ENCODE results near the gene LANCL3.

DNA sequence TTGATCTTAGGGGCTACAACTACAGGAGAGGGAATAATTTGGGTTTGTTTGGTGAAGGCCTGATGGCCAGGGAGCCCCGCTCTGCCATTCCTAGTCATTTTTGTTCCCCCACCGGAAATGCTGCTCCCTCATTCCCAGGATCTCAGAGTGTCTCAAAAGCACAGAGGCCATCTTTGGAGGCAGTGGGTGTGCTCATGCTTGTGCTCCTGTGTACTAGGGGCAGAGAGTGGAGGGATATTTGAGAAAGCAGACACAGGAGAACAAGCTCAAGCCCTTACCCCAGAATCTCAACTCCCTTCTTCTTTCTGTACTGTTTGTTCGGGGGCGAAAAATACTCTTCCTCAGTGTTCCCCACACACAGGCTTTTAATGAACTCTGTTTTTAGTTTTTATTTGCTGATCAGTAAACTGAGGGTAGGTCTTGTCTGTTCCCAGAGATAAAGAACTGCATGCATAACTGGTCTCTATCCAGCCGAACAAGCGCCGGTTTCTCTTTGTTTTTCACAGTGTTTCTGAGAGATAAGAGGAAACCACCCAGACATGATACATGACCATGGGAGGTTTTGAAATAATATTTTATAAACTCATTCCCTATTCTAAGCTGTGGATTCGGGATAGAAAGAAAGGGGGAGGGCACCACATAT, 81.2 kb downstream of the LANCL3 start:
- TF ChIP-seq POLR2A (IDR thresholded peaks at IDR 0.05) = no peak
- TF ChIP-seq EP300 (IDR thresholded peaks at IDR 0.05) = no peak
- TF ChIP-seq, protein P1, sequence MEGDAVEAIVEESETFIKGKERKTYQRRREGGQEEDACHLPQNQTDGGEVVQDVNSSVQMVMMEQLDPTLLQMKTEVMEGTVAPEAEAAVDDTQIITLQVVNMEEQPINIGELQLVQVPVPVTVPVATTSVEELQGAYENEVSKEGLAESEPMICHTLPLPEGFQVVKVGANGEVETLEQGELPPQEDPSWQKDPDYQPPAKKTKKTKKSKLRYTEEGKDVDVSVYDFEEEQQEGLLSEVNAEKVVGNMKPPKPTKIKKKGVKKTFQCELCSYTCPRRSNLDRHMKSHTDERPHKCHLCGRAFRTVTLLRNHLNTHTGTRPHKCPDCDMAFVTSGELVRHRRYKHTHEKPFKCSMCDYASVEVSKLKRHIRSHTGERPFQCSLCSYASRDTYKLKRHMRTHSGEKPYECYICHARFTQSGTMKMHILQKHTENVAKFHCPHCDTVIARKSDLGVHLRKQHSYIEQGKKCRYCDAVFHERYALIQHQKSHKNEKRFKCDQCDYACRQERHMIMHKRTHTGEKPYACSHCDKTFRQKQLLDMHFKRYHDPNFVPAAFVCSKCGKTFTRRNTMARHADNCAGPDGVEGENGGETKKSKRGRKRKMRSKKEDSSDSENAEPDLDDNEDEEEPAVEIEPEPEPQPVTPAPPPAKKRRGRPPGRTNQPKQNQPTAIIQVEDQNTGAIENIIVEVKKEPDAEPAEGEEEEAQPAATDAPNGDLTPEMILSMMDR (IDR thresholded peaks at IDR 0.05) = no peak
- TF ChIP-seq POLR2AphosphoS5 (IDR thresholded peaks at IDR 0.05) = no peak

Measured in suprapubic skin (tissue), 4 donors.